Kidney epithelial cell (primary cell): Measurements from ENCODE around the gene SMOC1. TPM values are rescaled to one million over a fixed set of nuclear protein-coding genes. Genes with fewer than 3 reads are reported as not detected.

ENCODE experiments used
- DNase-seq: peaks from one replicate; pipeline ENCODE4 v3.0.0-alpha.2; 2010; ENCODE audit warnings: low read depth
- H3K27me3 ChIP-seq: 2 replicates; pipeline ENCODE4 v1.6.0; 2011; ENCODE audit warnings: low read length; ENCODE audit not compliant: control insufficient read depth, insufficient read depth
- H3K36me3 ChIP-seq: 2 replicates; pipeline ENCODE4 v1.5.1; 2011; ENCODE audit warnings: low read length; ENCODE audit not compliant: control insufficient read depth, insufficient read depth
- H3K4me3 ChIP-seq: 2 replicates; pipeline ENCODE4 v1.5.1; 2011; ENCODE audit warnings: low read depth, mild to moderate bottlenecking, control low read depth, low read length
- CTCF ChIP-seq: IDR thresholded peaks from 2 replicates; pipeline ENCODE4 v1.5.1; 2011; ENCODE audit warnings: mild to moderate bottlenecking, moderate library complexity, low read length, control low read depth, inconsistent platforms; ENCODE audit not compliant: insufficient read depth, poor library complexity, severe bottlenecking
- total RNA-seq: library from RNA; depleted of rRNA; stranded (reverse); fragments of >200 nt; gene quantifications from 2 replicates; pipeline ENCODE4 v1.2.3, GENCODE V29; 2015

The SMOC1 gene
- total RNA-seq, 1 donor from 2014 or later = 2.7 TPM

DNA sequence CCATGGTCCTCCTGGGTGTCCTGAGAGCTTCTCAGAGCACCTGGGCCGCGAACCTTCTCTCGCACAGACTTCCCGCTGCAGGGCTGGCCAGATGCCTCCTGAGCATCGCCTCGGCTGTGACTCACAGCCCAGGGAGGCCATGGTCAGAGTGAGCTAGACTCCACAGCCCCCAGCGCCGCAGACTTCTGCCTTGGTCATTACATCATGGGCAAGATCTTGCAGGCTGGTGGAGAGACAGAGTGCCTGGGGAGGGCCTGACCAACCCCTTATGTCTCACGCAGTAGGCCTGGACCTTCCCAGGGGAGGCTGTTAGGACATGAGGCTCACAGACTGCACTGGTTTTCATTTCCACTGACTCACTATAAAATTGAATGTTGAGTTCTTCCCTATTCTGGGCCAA lies 41.8 kb downstream of the SMOC1 start:
- H3K27me3 ChIP-seq = peaks cover 3% of the 10 kb centered on the region
- no peak for TF ChIP-seq CTCF
- H3K36me3 ChIP-seq = no peaks in the 10 kb centered on the region
- DNase-seq = no peak
- H3K4me3 ChIP-seq = no peak overlapping the region

GRCh38 chr14:69922198-69922597 lies 43.0 kb downstream of the SMOC1 start:
- TF ChIP-seq CTCF = no peak
- DNase-seq = no peak
- H3K36me3 ChIP-seq = no peaks in the 10 kb centered on the region
- H3K27me3 ChIP-seq = peaks cover 3% of the 10 kb centered on the region
- H3K4me3 ChIP-seq = no peak overlapping the region

DNA sequence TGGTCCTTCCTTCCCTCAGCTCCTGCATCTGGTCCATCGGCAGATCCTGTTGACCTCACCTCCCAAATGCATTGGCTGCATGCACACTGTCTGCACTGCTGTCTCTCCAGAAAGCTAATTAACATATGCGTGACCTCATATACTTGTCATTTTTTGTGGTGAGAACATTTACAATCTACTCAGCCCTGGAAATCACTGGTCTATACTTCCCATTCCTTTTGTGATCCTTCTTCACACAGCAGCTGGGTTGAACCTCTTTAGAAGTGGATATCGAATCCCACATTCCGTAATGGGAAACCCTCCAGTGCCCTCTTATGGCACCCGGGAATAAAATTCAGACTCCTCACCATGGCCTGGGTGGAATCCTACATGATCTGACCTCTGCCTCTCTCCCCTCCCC lies 45.0 kb downstream of the SMOC1 start:
- no peak for TF ChIP-seq CTCF
- no peak for DNase-seq
- peaks cover 5% of the 10 kb centered on the region for H3K27me3 ChIP-seq
- H3K36me3 ChIP-seq = no peaks in the 10 kb centered on the region
- no peak overlapping the region for H3K4me3 ChIP-seq

DNA sequence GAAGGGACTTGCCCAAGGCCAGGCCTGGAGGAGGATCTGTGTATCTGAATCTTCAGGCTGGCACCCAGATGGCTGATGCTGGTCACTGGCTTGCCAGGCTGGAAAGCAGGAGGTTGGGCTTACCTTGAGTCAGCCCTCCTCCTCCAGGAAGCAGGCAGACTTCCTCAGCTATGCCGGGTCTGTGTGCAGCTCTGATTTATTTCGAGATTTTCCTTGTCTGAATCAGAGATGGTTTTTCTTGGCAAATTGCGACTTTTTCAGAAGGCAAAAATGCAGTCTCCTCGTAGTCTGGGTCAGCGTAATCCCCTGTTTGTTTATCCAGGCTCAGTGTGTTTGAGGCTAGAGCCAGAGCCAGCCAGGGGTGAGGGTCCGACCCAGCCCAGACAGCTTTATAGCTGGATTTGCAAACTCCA lies 48.9 kb downstream of the SMOC1 start:
- no peak overlapping the region for H3K4me3 ChIP-seq
- no peak for DNase-seq
- peaks cover 5% of the 10 kb centered on the region for H3K27me3 ChIP-seq
- no peaks in the 10 kb centered on the region for H3K36me3 ChIP-seq
- TF ChIP-seq CTCF = no peak

DNA sequence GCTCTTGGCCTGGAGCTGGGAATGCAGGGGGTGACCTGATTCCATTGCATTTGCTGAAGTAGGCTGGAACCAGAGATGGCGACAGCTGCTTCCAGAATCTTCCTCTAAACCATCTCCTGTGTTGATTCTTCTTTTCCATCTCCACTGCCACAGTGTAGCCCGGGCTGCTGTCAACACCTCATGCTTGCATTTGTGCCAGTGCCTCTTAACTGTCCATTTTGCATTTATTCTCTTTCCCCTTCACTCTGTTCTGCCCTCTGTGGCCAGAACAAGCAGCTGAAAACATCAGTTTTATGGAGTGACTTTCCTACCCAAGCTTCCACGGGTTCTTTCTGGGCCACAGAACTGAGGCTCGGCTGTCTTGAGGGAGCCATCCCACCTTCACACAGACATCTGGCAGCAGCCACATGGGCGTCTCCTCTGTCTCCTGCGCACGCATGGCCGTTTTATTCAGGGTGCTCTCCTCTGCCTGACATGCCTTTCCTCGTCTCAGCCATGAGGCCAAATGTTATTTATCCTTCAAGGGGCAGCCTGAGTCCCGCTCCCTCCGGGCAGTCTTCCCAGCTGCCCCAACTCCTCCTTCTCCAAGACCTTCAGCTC lies 51.7 kb downstream of the SMOC1 start:
- TF ChIP-seq CTCF = no peak
- Histone ChIP-seq H3K36me3 (no peaks in the 10 kb centered on the region), H3K4me3 (no peak overlapping the region), H3K27me3 (peaks cover 8% of the 10 kb centered on the region)
- no peak for DNase-seq

DNA sequence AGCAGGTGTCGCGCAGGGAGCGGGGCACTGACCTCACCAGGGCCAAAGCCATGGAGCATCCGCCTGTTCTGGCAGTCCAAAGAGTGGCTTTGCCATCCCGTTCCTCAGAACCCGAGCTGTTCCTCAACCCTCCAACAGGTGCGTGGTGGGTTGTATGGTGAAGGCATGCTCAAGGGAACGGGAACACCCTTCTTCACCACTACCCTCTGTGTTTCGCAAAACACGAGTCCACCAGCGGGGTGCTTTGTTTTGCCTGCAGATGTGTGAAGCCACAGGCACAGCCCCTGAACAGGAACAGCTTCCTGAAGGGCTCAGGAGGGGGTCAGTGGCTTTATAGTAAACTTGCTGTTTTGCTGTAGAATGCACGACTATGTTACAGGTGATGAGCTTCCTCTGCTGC lies 52.7 kb downstream of the SMOC1 start:
- no peak for DNase-seq
- H3K4me3 ChIP-seq = no peak overlapping the region
- H3K36me3 ChIP-seq = no peaks in the 10 kb centered on the region
- TF ChIP-seq CTCF = no peak
- peaks cover 8% of the 10 kb centered on the region for H3K27me3 ChIP-seq
